ENCODE results near the gene CNN1. TPM values are rescaled to one million over a fixed set of nuclear protein-coding genes. Genes with fewer than 3 reads are reported as not detected.
A peak's percentile ranks its signal among the peaks of the same experiment; 100 is the strongest.

The CNN1 gene
- polyA plus RNA-seq, 4 donors = 1.1 to 44.8 (median 15.9) TPM

GRCh38 chr19:11539495-11540365 is 1.1 kb downstream of the CNN1 start:
- WGBS, 3 donors = 11 to 17% (median 13%) methylated on average over 29 to 36 of the region's 36 CpGs
- H3K9me3 ChIP-seq (ENCODE audit: control insufficient read depth in 2 of 2, insufficient read depth in 1 of 2, low read depth in 1 of 2, low read length in 1 of 2) = no peaks in the 10 kb centered on the region
- peak in 1 of 2 donors; percentile 29 for DNase-seq
- H3K36me3 ChIP-seq (ENCODE audit: control insufficient read depth in 3 of 3, insufficient read depth in 2 of 3, low read depth in 1 of 3, low read length in 3 of 3) = no peaks in the 10 kb centered on the region
- peak overlapping the region in 1 of 3 donors; percentile 41 for H3K4me3 ChIP-seq (ENCODE audit: low read depth in 1 of 3, low read length in 3 of 3)
- H3K27ac ChIP-seq (ENCODE audit: low read depth in 1 of 3, low read length in 2 of 3) = peak overlapping the region in 2 of 3 donors; percentile 65 to 79
- peaks cover 0 to 5% (median 3%) of the 10 kb centered on the region in 3 donors for H3K4me1 ChIP-seq (ENCODE audit: control insufficient read depth in 3 of 3, insufficient read depth in 2 of 3, low read depth in 1 of 3, low read length in 2 of 3)
- FAIRE-seq = no peak
- peaks cover 0 to 34% (median 4%) of the 10 kb centered on the region in 3 donors for H3K27me3 ChIP-seq (ENCODE audit: control insufficient read depth in 3 of 3, insufficient read depth in 3 of 3, low read length in 3 of 3)

DNA sequence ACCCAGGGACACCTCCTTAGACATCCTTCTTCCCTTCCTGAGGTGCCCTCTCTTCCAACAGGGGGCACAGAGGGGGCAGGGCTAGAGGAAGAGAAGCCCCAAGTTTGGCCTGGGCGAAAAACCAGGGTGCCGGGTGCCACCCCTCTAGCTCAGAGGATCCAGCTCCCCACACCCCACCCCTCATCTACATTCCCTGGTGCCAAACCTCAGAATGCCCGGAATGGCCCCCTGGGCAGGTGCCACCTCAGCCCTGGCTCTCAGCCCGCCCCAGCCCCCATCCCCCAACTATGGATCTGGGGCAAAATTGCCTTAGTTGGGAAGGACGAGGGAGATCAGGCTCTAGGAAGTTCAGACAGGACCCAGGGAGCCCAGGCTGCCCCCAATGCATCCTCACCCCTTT is 2.0 kb downstream of the CNN1 start:
- peak overlapping the region in 1 of 3 donors; percentile 22 for H3K4me3 ChIP-seq (ENCODE audit: low read depth in 1 of 3, low read length in 3 of 3)
- H3K4me1 ChIP-seq (ENCODE audit: control insufficient read depth in 3 of 3, insufficient read depth in 2 of 3, low read depth in 1 of 3, low read length in 2 of 3) = peaks cover 0 to 3% (median 1%) of the 10 kb centered on the region in 3 donors
- DNase-seq (no peak), FAIRE-seq (no peak)
- H3K9me3 ChIP-seq (ENCODE audit: control insufficient read depth in 2 of 2, insufficient read depth in 1 of 2, low read depth in 1 of 2, low read length in 1 of 2) = no peaks in the 10 kb centered on the region
- no peaks in the 10 kb centered on the region for H3K36me3 ChIP-seq (ENCODE audit: control insufficient read depth in 3 of 3, insufficient read depth in 2 of 3, low read depth in 1 of 3, low read length in 3 of 3)
- WGBS, 3 donors = 60 to 72% (median 60%) methylated on average over 5 of the region's 5 CpGs
- H3K27me3 ChIP-seq (ENCODE audit: control insufficient read depth in 3 of 3, insufficient read depth in 3 of 3, low read length in 3 of 3) = peaks cover 0 to 31% (median 4%) of the 10 kb centered on the region in 3 donors
- H3K27ac ChIP-seq (ENCODE audit: low read depth in 1 of 3, low read length in 2 of 3) = peak overlapping the region in 2 of 3 donors; percentile 45 to 51

DNA sequence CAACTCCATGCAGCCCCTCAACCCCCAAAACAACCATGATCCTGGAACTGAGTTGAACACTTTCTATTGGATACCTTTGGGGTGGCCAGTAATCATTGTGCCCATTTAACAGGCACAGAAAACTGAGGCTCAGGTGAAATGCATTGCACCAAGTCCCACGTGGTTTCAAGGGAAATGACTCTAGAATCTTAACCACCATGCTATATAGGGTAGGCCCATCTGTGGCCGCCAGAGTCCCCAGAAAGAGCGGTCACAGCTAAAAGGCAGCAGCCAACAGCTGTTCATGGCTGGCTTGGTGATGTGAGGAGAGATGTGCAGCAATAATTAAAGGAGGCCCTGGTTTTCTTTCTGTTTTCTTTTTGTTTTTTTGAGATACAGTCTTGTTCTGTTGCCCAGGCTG is 2.6 kb downstream of the CNN1 start:
- DNase-seq (no peak), FAIRE-seq (no peak)
- Histone ChIP-seq H3K9me3 (ENCODE audit: control insufficient read depth in 2 of 2, insufficient read depth in 1 of 2, low read depth in 1 of 2, low read length in 1 of 2) (no peaks in the 10 kb centered on the region), H3K4me1 (ENCODE audit: control insufficient read depth in 3 of 3, insufficient read depth in 2 of 3, low read depth in 1 of 3, low read length in 2 of 3) (no peaks in the 10 kb centered on the region), H3K4me3 (ENCODE audit: low read depth in 1 of 3, low read length in 3 of 3) (no peak overlapping the region), H3K36me3 (ENCODE audit: control insufficient read depth in 3 of 3, insufficient read depth in 2 of 3, low read depth in 1 of 3, low read length in 3 of 3) (no peaks in the 10 kb centered on the region), H3K27me3 (ENCODE audit: control insufficient read depth in 3 of 3, insufficient read depth in 3 of 3, low read length in 3 of 3) (peaks cover 0 to 31% (median 4%) of the 10 kb centered on the region in 3 donors), H3K27ac (ENCODE audit: low read depth in 1 of 3, low read length in 2 of 3) (no peak overlapping the region)
- WGBS, 3 donors = 34 to 65% (median 58%) methylated on average over 3 of the region's 3 CpGs

DNA sequence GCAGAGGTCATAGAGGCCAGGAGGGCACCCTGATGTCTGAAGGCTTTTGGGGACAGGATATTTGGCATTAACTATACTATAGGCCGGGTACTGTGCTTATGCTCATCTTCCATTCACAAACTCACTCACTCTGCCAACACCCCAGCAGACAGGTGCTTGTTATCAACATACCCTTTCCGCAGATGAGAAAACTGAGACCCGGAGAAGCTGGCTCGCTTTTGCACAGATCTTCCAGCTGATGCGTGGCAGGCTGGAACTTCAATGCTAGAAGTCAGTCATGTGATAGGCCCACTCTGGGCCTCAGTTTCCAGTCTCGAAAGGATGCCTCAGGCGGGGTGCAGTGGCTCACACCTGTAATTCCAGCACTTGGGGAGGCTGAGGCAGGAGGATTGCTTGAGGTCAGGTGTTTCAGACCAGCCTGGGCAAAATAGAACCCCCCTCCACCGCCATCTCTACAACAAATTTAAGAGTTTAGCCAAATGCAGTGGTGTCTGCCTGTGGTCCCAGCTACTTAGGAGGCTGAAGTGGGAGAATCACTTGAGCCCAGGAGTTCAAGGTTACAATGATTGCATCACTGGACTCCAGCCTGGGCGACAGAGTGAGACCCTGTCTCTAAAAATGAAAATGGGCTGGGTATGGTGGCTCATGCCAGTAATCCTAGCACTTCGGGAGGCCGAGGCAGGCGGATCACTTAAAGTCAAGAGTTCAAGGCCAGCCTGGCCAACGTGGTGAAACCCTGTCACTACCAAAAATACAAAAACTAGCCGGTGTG is 9.5 kb downstream of the CNN1 start:
- H3K36me3 ChIP-seq (ENCODE audit: control insufficient read depth in 3 of 3, insufficient read depth in 2 of 3, low read depth in 1 of 3, low read length in 3 of 3) = peaks cover 0 to 22% (median 9%) of the 10 kb centered on the region in 3 donors
- 73 to 87% (median 83%) methylated on average over 14 of the region's 14 CpGs for WGBS, 3 donors
- DNase-seq (no peak), FAIRE-seq (no peak)
- H3K4me3 ChIP-seq (ENCODE audit: low read depth in 1 of 3, low read length in 3 of 3) = no peak overlapping the region
- H3K9me3 ChIP-seq (ENCODE audit: control insufficient read depth in 2 of 2, insufficient read depth in 1 of 2, low read depth in 1 of 2, low read length in 1 of 2) = no peaks in the 10 kb centered on the region
- no peaks in the 10 kb centered on the region for H3K4me1 ChIP-seq (ENCODE audit: control insufficient read depth in 3 of 3, insufficient read depth in 2 of 3, low read depth in 1 of 3, low read length in 2 of 3)
- no peaks in the 10 kb centered on the region for H3K27me3 ChIP-seq (ENCODE audit: control insufficient read depth in 3 of 3, insufficient read depth in 3 of 3, low read length in 3 of 3)
- no peak overlapping the region for H3K27ac ChIP-seq (ENCODE audit: low read depth in 1 of 3, low read length in 2 of 3)

DNA sequence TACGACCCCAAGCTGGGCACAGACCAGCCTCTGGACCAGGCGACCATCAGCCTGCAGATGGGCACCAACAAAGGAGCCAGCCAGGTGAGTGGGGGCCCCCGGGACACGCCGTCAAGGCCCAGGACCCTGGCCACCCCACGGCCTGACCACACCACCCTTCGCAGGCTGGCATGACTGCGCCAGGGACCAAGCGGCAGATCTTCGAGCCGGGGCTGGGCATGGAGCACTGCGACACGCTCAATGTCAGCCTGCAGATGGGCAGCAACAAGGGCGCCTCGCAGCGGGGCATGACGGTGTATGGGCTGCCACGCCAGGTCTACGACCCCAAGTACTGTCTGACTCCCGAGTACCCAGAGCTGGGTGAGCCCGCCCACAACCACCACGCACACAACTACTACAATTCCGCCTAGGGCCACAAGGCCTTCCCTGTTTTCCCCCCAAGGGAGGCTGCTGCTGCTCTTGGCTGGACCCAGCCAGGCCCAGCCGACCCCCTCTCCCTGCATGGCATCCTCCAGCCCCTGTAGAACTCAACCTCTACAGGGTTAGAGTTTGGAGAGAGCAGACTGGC is 10.8 kb downstream of the CNN1 start:
- Histone ChIP-seq H3K9me3 (ENCODE audit: control insufficient read depth in 2 of 2, insufficient read depth in 1 of 2, low read depth in 1 of 2, low read length in 1 of 2) (no peaks in the 10 kb centered on the region), H3K27ac (ENCODE audit: low read depth in 1 of 3, low read length in 2 of 3) (no peak overlapping the region)
- no peak for FAIRE-seq

DNA sequence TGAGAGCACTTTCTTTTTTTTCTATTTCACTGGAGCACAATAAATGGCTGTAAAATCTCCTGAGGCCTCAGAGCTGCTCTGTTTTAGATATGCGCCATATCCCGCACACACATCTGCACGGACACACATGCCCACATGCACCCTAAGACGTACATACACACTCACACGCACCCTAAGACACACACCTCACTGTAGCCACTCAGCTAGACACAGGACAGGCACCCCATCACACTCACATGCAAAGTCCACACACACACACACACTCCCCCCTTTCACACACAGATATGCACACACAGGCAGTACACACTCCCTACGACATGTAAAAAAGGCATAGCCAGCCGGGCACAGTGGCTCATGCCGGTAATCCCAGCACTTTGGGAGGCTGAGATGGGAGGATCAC is 11.6 kb downstream of the CNN1 start:
- H3K4me1 ChIP-seq (ENCODE audit: control insufficient read depth in 3 of 3, insufficient read depth in 2 of 3, low read depth in 1 of 3, low read length in 2 of 3) = no peaks in the 10 kb centered on the region
- no peak overlapping the region for H3K27ac ChIP-seq (ENCODE audit: low read depth in 1 of 3, low read length in 2 of 3)
- no peaks in the 10 kb centered on the region for H3K27me3 ChIP-seq (ENCODE audit: control insufficient read depth in 3 of 3, insufficient read depth in 3 of 3, low read length in 3 of 3)
- peaks cover 4 to 43% (median 10%) of the 10 kb centered on the region in 3 donors for H3K36me3 ChIP-seq (ENCODE audit: control insufficient read depth in 3 of 3, insufficient read depth in 2 of 3, low read depth in 1 of 3, low read length in 3 of 3)
- no peak for DNase-seq
- 84 to 90% (median 88%) methylated on average over 8 of the region's 8 CpGs for WGBS, 3 donors
- H3K4me3 ChIP-seq (ENCODE audit: low read depth in 1 of 3, low read length in 3 of 3) = no peak overlapping the region
- no peaks in the 10 kb centered on the region for H3K9me3 ChIP-seq (ENCODE audit: control insufficient read depth in 2 of 2, insufficient read depth in 1 of 2, low read depth in 1 of 2, low read length in 1 of 2)
- no peak for FAIRE-seq

More for the DNA sequence above, 10.8 kb downstream of the CNN1 start:
- DNase-seq = no peak
- Histone ChIP-seq H3K27me3 (ENCODE audit: control insufficient read depth in 3 of 3, insufficient read depth in 3 of 3, low read length in 3 of 3) (no peaks in the 10 kb centered on the region), H3K4me3 (ENCODE audit: low read depth in 1 of 3, low read length in 3 of 3) (no peak overlapping the region), H3K36me3 (ENCODE audit: control insufficient read depth in 3 of 3, insufficient read depth in 2 of 3, low read depth in 1 of 3, low read length in 3 of 3) (peaks cover 4 to 36% (median 10%) of the 10 kb centered on the region in 3 donors), H3K4me1 (ENCODE audit: control insufficient read depth in 3 of 3, insufficient read depth in 2 of 3, low read depth in 1 of 3, low read length in 2 of 3) (no peaks in the 10 kb centered on the region)
- 85 to 93% (median 89%) methylated on average over 19 to 24 of the region's 24 CpGs for WGBS, 3 donors

GRCh38 chr19:11551603-11552235 is 13.1 kb downstream of the CNN1 start:
- no peak for DNase-seq
- H3K9me3 ChIP-seq (ENCODE audit: control insufficient read depth in 2 of 2, insufficient read depth in 1 of 2, low read depth in 1 of 2, low read length in 1 of 2) = no peaks in the 10 kb centered on the region
- peaks cover 4 to 51% (median 10%) of the 10 kb centered on the region in 3 donors for H3K36me3 ChIP-seq (ENCODE audit: control insufficient read depth in 3 of 3, insufficient read depth in 2 of 3, low read depth in 1 of 3, low read length in 3 of 3)
- FAIRE-seq = no peak
- WGBS, 3 donors = 85 to 90% (median 89%) methylated on average over 24 to 26 of the region's 26 CpGs
- H3K4me3 ChIP-seq (ENCODE audit: low read depth in 1 of 3, low read length in 3 of 3) = no peak overlapping the region
- H3K27me3 ChIP-seq (ENCODE audit: control insufficient read depth in 3 of 3, insufficient read depth in 3 of 3, low read length in 3 of 3) = no peaks in the 10 kb centered on the region
- no peaks in the 10 kb centered on the region for H3K4me1 ChIP-seq (ENCODE audit: control insufficient read depth in 3 of 3, insufficient read depth in 2 of 3, low read depth in 1 of 3, low read length in 2 of 3)
- peak overlapping the region in 1 of 3 donors; percentile 29 for H3K27ac ChIP-seq (ENCODE audit: low read depth in 1 of 3, low read length in 2 of 3)

Measured in small intestine (tissue), 7 donors.